HG03103 (cell line): ENCODE measurements around the gene CT55.
"Not testable (repeated sequence)": the region's sequence is repeated elsewhere in the genome, so short reads cannot be mapped to it uniquely, and the experiment has no call there.

Experiments
- ATAC-seq: cut with Tn5 transposase; IDR thresholded peaks from one replicate; pipeline ENCODE4 v1.9.1; 2021; ENCODE audit warnings: low read depth; ENCODE audit not compliant: unreplicated experiment

CT55 gene, protein sequence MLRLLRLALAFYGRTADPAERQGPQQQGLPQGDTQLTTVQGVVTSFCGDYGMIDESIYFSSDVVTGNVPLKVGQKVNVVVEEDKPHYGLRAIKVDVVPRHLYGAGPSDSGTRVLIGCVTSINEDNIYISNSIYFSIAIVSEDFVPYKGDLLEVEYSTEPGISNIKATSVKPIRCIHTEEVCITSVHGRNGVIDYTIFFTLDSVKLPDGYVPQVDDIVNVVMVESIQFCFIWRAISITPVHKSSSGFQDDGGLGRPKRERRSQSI

DNA sequence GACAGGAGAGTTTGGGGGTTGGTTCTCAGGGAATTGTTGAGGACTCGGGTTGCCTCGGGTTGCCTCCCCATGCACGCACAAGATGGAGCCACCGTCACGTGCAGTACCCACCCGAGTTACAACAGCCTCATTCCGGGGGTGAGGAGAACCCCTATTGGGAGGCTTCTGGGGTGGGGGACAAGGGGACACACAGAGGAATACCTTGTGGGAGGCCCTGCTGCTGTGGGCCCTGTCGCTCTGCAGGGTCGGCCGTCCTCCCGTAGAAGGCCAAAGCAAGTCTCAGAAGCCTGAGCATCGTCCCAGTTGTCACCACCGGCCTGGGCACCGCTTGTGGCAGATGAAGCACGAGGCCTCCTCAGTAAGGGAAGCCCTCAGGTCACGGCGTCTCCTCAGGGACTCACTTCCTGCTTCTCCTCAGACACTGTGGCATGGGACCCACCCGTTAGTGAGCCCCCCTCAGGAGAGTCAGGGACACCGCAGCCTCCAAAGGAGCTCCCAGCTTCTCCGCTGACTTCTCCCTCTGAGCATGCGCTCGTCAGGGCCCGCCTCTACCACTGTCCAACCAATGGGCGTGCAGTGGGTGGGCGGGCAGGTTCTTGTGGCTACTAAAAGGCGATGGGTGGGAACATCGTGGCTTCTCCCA lies at the start of gene CT55:
Gene CT55 (minus strand): TSS at position 522 of the 643 bp plus-strand sequence. CDS start 227 bp downstream, at position 295.
- ATAC-seq, result no peak

DNA sequence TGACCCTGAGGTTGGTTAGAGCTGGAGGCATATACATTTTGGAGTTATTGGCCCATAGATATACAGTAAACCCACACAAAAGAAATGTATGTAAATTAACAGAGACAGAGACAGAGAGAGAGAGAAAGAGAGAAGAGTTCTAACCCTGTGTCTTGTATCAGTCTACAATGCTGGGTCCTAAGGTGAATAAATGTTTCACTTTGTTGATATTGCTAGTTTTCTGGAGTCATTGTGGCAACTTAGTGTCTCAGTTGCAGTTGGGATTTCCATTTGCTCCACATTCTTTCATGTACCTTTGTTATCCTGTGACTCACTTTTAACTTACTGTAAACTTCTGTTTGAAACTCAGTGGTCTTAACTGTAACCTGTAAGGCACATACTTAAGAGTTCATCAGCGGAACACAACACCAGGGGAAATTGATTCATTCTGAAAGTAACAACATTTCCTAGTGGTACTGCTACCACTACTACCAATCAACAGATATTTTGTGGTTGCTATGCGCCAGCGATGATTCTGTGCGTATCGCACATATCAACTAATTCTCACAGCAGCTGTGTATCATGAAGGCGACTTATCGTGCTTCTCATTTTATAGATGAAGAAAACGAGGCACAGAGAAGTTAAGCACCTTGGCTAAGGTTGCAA lies 42.1 kb upstream of the CT55 start:
- ATAC-seq, result no peak

DNA sequence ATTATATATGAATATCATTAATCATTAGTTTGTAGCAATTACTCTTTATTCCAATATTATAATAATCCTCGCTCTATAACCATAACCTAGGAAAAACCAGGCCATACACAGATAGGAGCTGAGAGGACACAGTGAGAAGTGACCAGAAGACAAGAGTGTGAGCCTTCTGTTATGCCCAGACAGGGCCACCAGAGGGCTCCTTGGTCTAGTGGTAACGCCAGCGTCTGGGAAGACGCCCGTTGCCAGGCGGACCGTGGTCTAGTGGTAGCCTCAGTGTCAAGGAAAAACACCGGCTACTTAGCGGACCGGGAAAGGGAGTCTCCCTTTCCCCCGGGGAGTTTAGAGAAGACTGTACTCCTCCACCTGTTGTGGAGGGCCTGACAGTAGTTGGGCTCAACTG lies 35.2 kb upstream of the CT55 start:
- ATAC-seq, result not testable (repeated sequence)

DNA sequence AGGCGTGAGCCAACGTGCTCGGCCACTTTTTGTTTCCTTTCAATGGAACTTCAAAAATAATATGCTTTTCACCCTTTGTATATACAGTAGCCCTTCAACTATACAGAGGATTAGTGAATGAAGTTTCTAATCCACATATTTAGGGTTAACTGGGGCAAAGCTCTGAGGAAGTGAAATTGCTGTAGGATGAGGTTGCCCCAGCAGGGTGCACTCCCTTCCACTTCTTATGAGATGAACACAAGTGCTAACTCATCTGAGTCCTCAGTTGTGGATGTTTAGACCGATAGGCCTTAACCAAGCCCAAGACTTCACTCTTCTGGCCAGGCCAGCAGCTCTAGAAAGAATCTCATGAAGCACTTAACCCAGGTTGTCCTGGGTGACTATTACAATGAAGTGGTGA lies 29.1 kb upstream of the CT55 start:
- no peak for ATAC-seq

DNA sequence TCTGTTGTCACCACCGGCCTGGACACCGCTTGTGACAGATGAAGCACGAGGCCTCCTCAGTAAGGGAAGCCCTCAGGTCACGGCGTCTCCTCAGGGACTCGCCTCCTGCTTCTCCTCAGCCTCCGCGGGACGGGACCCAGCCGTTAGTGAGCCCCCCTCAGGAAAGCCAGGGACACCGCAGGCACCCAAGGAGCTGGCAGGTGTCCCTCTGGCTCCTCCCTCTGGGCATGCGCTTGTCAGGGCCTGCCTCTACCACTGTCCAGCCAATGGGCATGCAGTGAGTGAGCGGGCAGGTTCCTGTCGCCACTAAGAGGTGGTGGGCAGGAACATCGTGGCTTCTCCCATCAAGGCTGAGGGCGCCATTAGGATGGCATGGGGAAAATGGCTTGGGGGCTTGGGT lies 23.5 kb upstream of the CT55 start:
- ATAC-seq, result no peak

DNA sequence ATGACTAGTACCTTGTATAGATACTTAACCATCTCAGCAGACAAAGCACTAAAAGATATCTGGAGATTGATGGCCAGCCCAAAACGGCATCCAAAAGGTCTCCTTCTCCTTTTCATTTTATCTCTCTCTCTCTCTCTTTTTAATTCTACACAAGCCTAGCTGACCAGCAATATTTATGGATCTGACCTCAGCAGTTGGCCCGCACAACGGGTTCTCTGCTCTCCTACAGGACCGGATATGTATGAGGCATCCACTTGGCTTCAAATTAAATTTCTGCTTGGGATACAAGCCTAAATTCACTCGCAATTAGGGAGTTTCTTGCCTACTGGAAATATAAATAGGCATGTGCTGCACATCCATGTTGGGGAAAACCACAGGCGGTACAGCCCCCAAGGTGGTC lies 22.5 kb upstream of the CT55 start:
- no peak for ATAC-seq

DNA sequence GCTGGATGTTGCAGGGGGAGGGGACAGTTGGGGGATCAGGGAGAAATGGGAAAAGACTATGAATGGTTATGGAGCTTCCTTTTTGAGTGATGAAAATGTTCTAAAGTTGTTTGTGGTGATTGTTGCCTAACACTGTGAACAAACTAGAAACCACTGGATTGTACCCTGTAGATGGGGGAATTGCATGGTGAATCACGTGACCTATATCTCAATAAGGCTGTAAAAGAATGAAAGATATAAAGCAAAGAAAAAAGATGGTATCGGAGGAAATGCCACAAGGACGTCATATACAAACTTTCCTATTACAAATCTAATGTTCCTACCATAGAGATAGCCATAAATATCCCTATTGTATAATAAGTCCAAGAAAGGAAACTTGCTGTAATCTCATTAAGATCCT lies 20.6 kb upstream of the CT55 start:
- ATAC-seq, result no peak

DNA sequence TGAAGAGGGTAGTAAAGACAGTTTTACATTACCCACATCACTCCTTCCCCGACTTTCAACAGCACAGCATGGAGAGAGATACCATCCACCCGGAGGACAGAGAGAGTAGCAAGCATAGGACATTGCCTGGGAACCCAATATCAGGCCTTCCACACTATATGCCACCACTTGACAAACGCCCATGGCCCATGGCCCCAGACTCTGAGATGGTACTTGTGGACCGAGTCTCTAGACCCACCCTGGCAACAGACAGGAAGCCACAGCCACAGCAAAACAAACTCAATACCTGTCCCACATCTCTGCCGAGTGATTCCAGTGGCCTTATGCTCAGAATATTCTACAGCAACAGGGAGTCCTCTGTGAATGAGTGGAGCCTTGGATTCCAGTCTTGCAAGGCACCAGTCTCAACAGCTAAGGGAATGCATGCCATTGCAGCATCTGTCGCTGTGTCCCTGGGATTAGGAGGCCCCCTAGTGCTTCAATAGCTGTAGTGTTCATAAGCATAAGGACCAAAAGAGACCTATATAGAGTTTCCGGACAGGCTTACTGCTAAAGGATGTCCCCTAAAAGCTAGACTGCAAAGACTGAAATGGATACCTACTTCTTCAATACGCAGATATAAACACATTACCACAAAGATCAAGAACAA lies 14.7 kb upstream of the CT55 start:
- no peak for ATAC-seq

DNA sequence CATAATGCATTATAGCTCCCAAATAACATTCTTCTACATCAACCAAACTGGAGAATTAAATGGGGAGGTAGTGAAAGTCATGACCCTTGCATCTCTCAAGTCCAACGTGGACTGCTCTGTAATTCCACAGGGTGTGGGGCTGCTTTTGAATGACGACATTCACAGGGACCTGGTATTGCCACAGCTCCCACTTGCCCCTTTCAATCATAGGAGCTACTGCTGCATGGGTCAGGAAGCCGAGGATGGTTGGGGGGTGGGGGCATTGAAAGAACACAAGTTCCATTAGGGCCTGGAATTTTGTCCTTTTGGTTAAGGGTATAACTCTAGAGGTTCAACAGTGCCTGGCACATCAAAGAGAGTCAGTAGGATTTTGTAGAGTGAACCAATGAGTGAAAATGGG lies 7.4 kb upstream of the CT55 start:
- ATAC-seq, result no peak

DNA sequence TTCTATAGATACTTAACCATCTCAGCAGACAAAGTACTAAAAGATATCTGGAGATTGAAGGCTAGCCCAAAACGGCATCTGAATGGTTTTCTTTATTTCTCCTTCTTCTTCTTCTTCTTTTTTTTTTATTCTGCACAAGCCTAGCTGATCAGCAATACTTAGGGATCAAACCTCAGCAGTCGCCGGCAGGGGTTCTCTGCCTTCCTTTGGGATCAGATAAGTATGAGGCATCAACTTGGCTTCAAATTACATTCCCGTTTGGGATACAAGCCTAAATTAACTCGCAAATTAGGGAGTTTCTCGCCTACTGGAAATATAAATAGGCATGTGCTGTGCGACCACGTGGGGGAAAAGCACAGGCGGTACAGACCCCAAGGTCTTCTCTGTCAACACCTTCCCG lies 730 bp downstream of the CT55 start:
- ATAC-seq, result no peak

DNA sequence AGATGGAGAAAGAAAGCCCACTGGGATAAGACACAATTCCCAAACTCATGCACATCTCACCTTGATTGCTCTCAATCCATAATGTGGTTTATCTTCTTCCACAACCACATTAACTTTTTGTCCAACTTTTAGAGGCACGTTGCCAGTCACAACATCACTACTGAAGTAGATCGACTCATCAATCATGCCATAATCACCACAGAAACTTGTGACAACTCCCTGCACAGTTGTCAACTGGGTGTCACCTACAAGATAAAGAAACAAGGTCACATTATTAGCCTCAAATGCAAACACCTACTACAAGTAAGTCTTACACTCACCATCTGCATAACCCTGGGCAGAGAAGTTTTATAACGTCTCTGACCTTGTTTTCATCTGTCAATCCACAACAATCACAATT lies 1.7 kb downstream of the CT55 start:
- not testable (repeated sequence) for ATAC-seq

DNA sequence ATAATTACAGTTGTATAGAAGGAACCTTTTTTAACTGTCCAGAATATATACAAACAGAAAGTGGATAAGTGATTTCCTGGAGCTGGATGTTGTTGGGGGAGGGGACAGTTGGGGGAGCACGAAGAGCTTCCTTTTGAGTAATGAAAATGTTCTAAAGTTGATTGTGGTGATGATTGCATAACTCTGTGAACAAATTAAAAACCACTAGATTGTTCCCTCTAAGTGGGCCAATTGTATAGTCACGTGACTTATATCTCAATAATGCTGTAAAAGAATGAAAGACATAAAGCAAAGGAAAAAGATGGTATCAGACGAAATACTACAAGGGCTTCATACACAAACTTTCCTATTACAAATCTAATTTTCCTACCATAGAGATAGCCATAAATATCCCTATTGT lies 2.7 kb downstream of the CT55 start:
- ATAC-seq, result no peak

DNA sequence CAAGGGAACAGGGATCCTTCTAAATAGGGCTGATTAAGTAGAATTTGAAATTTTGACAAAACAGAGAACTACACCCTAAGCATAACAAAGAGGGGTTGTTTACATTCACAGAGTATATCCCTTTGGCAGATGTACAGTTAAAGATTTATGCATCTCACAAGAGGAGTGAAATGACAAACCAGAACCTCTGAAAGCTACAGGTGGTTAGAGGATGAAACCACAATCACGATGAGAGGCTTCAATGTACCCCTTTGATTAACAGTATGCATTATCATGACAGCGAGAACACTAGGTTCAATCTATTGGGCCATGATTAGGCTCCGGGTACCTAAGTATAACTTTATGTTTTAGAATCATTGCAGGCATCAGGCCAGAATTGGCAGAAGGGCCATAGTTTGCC lies 16.5 kb downstream of the CT55 start:
- ATAC-seq, result not testable (repeated sequence)

DNA sequence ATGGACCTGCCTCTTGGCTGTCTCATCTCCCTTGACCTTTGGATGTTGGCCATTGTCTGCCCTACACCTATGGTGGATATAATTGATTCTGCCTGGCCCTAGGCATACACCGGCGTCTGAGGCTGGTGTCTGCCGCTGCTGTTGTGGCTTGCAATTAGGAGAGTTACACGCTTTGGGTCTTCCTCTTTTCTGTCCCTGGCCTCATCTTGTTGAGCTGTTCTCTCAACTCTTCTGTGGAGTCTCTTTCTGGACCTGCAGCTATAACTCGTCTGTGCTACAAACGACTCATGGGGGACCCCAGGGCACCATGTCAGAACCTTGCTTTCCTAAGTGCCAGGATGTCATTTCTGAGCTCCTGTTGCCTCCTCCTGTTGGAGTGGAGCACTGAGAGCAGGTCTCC lies 45.1 kb downstream of the CT55 start:
- ATAC-seq, result not testable (repeated sequence)

DNA sequence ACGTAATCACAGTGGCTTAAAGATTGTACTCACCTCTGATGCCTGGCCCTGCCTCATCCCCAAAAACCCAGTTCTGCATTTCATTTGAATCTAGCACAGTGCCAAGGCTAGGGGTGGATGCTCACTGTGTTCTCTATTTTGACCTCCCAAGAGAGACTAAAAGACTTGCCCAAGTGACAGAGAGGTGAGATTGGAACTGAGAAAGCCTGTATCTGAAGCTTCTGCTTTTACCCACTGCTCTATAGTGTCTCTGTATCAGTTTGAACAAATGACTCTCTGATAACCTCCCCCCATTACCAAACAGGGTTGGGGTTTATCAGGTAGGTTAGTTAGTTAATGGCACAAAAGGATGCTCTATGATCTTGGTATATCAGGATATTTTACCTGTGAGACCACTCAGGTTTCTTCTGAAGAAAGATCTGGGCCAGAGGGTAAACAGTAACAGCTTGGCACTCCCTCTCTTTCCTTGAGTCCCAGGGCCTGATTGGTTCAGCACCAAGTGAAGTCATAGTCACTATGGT lies 51.1 kb downstream of the CT55 start, which contains the start of gene ETDB:
Gene ETDB (minus strand): TSS at position 471 of the 521 bp plus-strand sequence. CDS start 1,265 bp downstream, outside the sequence.
- ATAC-seq, result not testable (repeated sequence)

DNA sequence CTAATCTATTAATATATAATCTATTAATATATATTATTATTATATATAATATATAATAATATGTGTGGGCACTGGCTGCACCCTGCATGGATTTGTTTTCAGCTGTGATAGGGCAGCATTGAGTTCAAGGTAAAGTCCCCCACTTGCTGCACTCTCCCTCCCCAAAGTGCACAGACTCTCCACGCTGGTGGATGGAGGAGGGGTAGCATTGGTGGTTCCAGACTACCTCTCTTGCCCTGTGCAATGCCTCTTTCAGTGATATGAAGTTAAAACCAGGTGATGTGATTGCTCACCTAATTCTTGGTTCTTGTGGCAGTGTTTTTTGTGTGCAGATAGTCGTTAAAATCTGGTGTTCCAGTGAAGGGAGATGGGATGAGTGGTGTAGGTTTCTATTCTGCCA lies 55.1 kb downstream of the CT55 start:
- not testable (repeated sequence) for ATAC-seq

DNA sequence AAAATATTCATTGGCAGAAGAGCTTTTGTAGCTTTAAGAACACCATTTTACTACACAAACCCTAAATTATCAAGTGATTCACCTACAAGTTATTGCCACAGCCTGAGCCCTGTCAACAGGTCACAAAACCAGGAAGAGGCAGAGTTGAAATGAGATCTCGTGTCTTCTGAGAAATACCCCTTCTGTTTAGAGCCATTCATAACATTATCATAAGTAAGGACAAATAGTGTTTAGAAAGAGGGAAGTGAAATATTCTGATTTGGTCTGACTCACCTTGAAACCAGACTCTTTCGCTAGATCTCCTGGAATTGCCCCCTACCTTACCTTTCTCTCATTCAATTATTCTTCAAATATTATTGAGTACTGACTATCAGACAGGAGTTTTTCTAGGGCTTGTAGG lies 56.8 kb downstream of the CT55 start:
- peak; percentile 97 for ATAC-seq

DNA sequence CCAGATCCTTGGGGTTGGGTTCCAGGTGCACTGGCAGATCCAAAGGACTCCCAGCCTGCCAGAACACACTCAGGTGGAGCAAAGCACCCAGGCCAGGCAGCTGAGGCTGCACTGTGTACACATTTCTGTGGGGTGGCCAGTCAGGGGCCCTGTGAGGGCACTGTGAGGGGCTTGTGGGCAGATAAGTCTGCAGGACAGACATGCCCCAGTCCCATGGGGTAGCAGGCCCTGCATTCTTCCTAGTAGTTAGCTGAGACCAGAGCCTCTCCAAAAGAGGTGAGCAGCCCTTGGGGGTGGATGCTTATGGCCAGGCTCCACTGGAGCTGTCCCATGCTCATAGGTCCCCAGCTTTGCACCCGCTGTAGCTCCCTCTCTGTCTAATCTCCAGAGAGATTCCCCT lies 58.5 kb downstream of the CT55 start:
- ATAC-seq, result no peak

DNA sequence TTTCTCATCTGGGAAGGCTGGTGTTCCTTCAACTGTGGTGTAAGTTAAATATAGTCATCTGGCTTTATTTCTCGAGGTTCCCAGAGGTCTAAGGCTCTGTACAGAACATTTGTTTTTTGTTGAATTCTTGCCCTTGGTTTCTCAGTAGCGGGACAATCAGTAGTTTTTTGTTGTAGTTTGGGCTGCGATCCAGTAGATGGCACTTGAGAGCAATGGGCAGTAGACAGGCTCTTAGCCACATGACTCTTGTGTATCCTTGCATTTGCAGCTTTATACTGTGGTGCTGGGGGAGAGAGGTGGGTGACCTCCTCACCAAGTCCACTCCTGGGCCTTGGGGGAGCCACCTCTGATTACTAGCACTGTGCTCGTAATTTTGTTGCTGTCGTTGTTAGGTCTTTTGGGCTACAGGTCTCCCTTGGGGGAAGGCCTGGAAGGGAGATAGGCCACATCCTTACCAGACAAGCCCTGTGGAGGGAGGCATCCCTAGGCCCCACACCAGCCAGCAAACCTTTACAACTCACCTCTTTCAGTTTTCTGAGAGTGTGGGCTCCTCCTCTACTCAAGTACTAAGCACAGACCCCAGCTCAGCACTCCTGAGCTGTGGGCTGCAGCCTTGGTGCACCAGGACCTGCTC lies 59.0 kb downstream of the CT55 start:
- no peak for ATAC-seq

DNA sequence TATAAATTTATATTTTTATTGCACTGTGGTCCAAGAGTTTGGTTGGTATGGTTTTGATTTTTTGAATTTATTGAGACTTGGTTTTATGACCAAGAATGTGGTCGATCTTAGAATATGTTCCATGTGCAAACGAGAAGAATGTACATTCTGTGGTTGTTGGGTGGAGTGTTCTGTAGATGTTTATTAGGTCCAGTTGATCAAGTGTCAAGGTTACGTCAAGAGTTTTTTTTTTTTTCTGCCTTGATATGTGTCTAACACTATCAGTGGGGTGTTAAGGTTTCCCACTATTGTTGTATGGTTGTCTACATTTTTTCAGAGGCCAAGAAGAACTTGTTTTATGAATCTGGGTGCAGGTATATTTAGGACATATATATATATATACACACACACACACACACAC lies 61.6 kb downstream of the CT55 start:
- no peak for ATAC-seq
